Endothelial cell of umbilical vein (primary cell): Measurements from ENCODE around the gene CCND3. TPM values are rescaled to one million over a fixed set of nuclear protein-coding genes. Genes with fewer than 3 reads are reported as not detected.

ENCODE experiments used
- BruUV-seq: library from RNA; stranded (reverse); fragments of 400-500 nt; replicated peaks from 2 replicates; lab custom pipeline; 2021; lab: Mats Ljungman, UMichigan
- CTCF ChIA-PET: fragments of 300-600, 350-600 bp; sonication (Branson Sonifier 250); formaldehyde crosslinking; loops from one replicate; lab custom pipeline; 2021; ENCODE audit warnings: antibody characterized with exemption, inconsistent platforms; lab: Charles Lee
- POLR2A ChIA-PET: fragments of 300-600, 350-600 bp; sonication (Branson Sonifier 250); formaldehyde crosslinking; loops from one replicate; lab custom pipeline; 2021; ENCODE audit warnings: antibody characterized with exemption, inconsistent platforms; lab: Charles Lee
- DNase-seq: peaks from one replicate; pipeline ENCODE4 v3.0.0-alpha.2; 2011; ENCODE audit warnings: low read depth, low spot score
- FAIRE-seq: peaks from 2 replicates; lab custom pipeline; 2011; peaks lifted over from hg19 to GRCh38; lab: Jason Lieb, UNC
- H2AFZ ChIP-seq: 2 replicates; pipeline ENCODE4 v1.6.0; 2012; ENCODE audit warnings: low read depth, low read length, control low read depth, inconsistent platforms
- H3K27ac ChIP-seq: 2 replicates; pipeline ENCODE4 v1.5.1; 2011; ENCODE audit warnings: low read depth, mild to moderate bottlenecking, control low read depth, low read length, moderate library complexity; ENCODE audit not compliant: insufficient read depth
- H3K27me3 ChIP-seq, 2 experiments: 2 replicates each; pipeline versions ENCODE4 v1.6.0 to v1.6.1; 2011; ENCODE audit warnings: low read length in 2 of 2, mixed read lengths in 1 of 2; ENCODE audit not compliant: control insufficient read depth in 2 of 2, insufficient read depth in 2 of 2
- H3K36me3 ChIP-seq, 2 experiments: 2 replicates in 1 of 2; 3 replicates in 1 of 2; pipeline ENCODE4 v1.5.1; 2011; ENCODE audit warnings: low read length in 2 of 2, mild to moderate bottlenecking in 1 of 2, moderate library complexity in 1 of 2; ENCODE audit not compliant: control insufficient read depth in 2 of 2, insufficient read depth in 2 of 2; ENCODE audit errors: extremely low read depth in 1 of 2
- H3K4me1 ChIP-seq: 3 replicates; pipeline ENCODE4 v1.5.1; 2011; ENCODE audit warnings: mild to moderate bottlenecking, low read length; ENCODE audit not compliant: control insufficient read depth, insufficient read depth; ENCODE audit errors: extremely low read depth
- H3K4me2 ChIP-seq: 2 replicates; pipeline ENCODE4 v1.6.1; 2011; ENCODE audit warnings: low read length, control low read depth, mixed read lengths; ENCODE audit not compliant: insufficient read depth
- H3K4me3 ChIP-seq, 3 experiments: fragments of 200-600 bp in 1 of 3; sonication (generic), shearing (Covaris generic) in 1 of 3; replicated peaks in 1 of 3; 2 replicates each; pipeline ENCODE4 v1.5.1; 2011 to 2016; ENCODE audit warnings: control low read depth in 3 of 3, low read length in 3 of 3, mild to moderate bottlenecking in 2 of 3, inconsistent platforms in 1 of 3, low read depth in 1 of 3, moderate library complexity in 1 of 3; ENCODE audit not compliant: insufficient read depth in 1 of 3
- H3K79me2 ChIP-seq: 2 replicates; pipeline ENCODE4 v1.6.0; 2012; ENCODE audit warnings: low read length, inconsistent platforms; ENCODE audit not compliant: control insufficient read depth, insufficient read depth
- H3K9ac ChIP-seq: replicated peaks from 2 replicates; pipeline ENCODE3; 2011; ENCODE audit warnings: low read length, control low read depth; ENCODE audit not compliant: insufficient read depth; ENCODE audit errors: extremely low read depth
- H3K9me1 ChIP-seq: replicated peaks from 3 replicates; pipeline ENCODE4 v1.6.0; 2011; ENCODE audit warnings: mild to moderate bottlenecking, low read length; ENCODE audit not compliant: control insufficient read depth, insufficient read depth; ENCODE audit errors: extremely low read depth
- H3K9me3 ChIP-seq: replicated peaks from 2 replicates; pipeline ENCODE4 v1.5.1; 2012; ENCODE audit warnings: low read length, inconsistent platforms; ENCODE audit not compliant: control insufficient read depth, insufficient read depth
- H4K20me1 ChIP-seq: replicated peaks from 2 replicates; pipeline ENCODE3; 2011; ENCODE audit warnings: mild to moderate bottlenecking, low read length; ENCODE audit not compliant: control insufficient read depth, insufficient read depth; ENCODE audit errors: extremely low read depth
- CTCF ChIP-seq, 2 donors: IDR thresholded peaks; 1 replicate in 1 of 2; 2 replicates in 1 of 2; pipeline ENCODE4 v1.5.1; 2011; ENCODE audit warnings: low read length in 2 of 2, mild to moderate bottlenecking in 2 of 2, moderate library complexity in 2 of 2, control low read depth in 1 of 2, inconsistent platforms in 1 of 2, low read depth in 1 of 2; ENCODE audit not compliant: insufficient read depth in 1 of 2; ENCODE audit errors: extremely low read depth in 1 of 2
- EZH2 ChIP-seq: IDR thresholded peaks from 2 replicates; pipeline ENCODE4 v1.6.1; 2012; ENCODE audit warnings: borderline replicate concordance, low read depth, mild to moderate bottlenecking, moderate library complexity, low read length, inconsistent platforms; ENCODE audit not compliant: severe bottlenecking
- FOS ChIP-seq: IDR thresholded peaks from 2 replicates; pipeline ENCODE4 v1.6.1; 2011; ENCODE audit warnings: mild to moderate bottlenecking, low read length, moderate library complexity, borderline replicate concordance; ENCODE audit not compliant: insufficient read depth
- GATA2 ChIP-seq: IDR thresholded peaks from 2 replicates; pipeline ENCODE4 v1.7.0; 2011; ENCODE audit warnings: low read depth, mild to moderate bottlenecking, moderate library complexity, mixed read lengths, low read length; ENCODE audit not compliant: insufficient read length, insufficient read depth
- JUN ChIP-seq: IDR thresholded peaks from 2 replicates; pipeline ENCODE4 v1.6.1; 2011; ENCODE audit warnings: borderline replicate concordance, low read depth; ENCODE audit not compliant: insufficient read length, insufficient read depth
- MAX ChIP-seq: IDR thresholded peaks from 2 replicates; pipeline ENCODE4 v1.6.1; 2011; ENCODE audit not compliant: insufficient read depth, insufficient read length
- MYC ChIP-seq: IDR thresholded peaks from one replicate; pipeline ENCODE4 v1.6.1; 2011; ENCODE audit warnings: mild to moderate bottlenecking, low read depth, low read length
- POLR2A ChIP-seq: IDR thresholded peaks from 2 replicates; pipeline ENCODE4 v1.6.1; 2012; ENCODE audit warnings: low read depth, mild to moderate bottlenecking, control low read depth, low read length
- POLR2AphosphoS5 ChIP-seq: IDR thresholded peaks from 2 replicates; pipeline ENCODE4 v1.6.1; 2012; ENCODE audit warnings: low read depth, mild to moderate bottlenecking, control low read depth, low read length, moderate library complexity; ENCODE audit not compliant: insufficient read depth
- dilution Hi-C: fragments of 300-500 bp; cut with MboI; formaldehyde crosslinking; loops from one replicate; pipeline ENCODE4 v1.15.0; 2019; ENCODE audit warnings: low sequenced_read_pairs; ENCODE audit not compliant: extremely low pct_ligation_motif_present
- intact Hi-C: fragments of 100-400 bp; cut with micrococcal nuclease; formaldehyde crosslinking; loops from one replicate; pipeline ENCODE4 v1.10.0; 2022
- polyA plus RNA-seq, 4 experiments: library from polyadenylated mRNA; depleted of rRNA in 3 of 4; stranded (reverse) in 3 of 4; unstranded in 1 of 4; fragments of >200 nt; gene quantifications; 2 replicates each; pipeline versions ENCODE4 v1.2.1 to v1.2.3, GENCODE V29; 2011 to 2012; ENCODE audit warnings: missing spikeins in 1 of 4
- total RNA-seq: library from RNA; stranded (reverse); gene quantifications from 2 replicates; pipeline ENCODE4 v1.2.3, GENCODE V29; 2021

Gene CCND3
- total and polyA plus RNA-seq, 2 donors (not counting 3 experiments of a cell fraction or from before 2014, with no cell fraction given): 87.5 to 98.7 TPM

- peaks cover 24 to 40% of the 10 kb centered on the region in 2 experiments for H3K36me3 ChIP-seq
- H3K27ac ChIP-seq: no peak overlapping the region
- TF ChIP-seq POLR2AphosphoS5 (no peak), JUN (no peak), MAX (no peak), EZH2 (no peak), FOS (no peak), MYC (no peak), CTCF (IDR thresholded peaks at IDR 0.05; ENCODE audit: extremely low read depth in 1 of 2, insufficient read depth in 1 of 2, low read depth in 1 of 2, low read length in 2 of 2) (no peak), POLR2A (no peak), GATA2 (no peak)
- H3K9me3 ChIP-seq: no peaks in the 10 kb centered on the region
- H2AFZ ChIP-seq: no peak overlapping the region
- H3K4me1 ChIP-seq: peaks cover 14% of the 10 kb centered on the region
- no peaks in the 10 kb centered on the region for H3K27me3 ChIP-seq
- CTCF ChIA-PET: interaction anchor here (1.3 to 2.1 kb wide), 3 partner anchors 9 to 126 kb away, joined by 4 to 7 read pairs (median 5); no protein-coding TSS in a partner anchor
- no peak overlapping the region for H3K4me3 ChIP-seq
- no peak overlapping the region for H3K4me2 ChIP-seq
- DNase-seq: no peak
- BruUV-seq: no TSS peak
- H3K9ac ChIP-seq: no peak overlapping the region
- POLR2A ChIA-PET: no interaction called here
- no peaks in the 10 kb centered on the region for H3K9me1 ChIP-seq
- no peaks in the 10 kb centered on the region for H4K20me1 ChIP-seq
- dilution Hi-C loops: no loop called here
- intact Hi-C loops: no loop called here
- peaks cover 50% of the 10 kb centered on the region for H3K79me2 ChIP-seq
- no peak for FAIRE-seq
Observed at GRCh38 chr6:41927253-41927652, 14.4 kb downstream of the CCND3 start.
